B cell (primary cell): ENCODE measurements around the gene CMTM3. TPM values are rescaled to one million over a fixed set of nuclear protein-coding genes. Genes with fewer than 3 reads are reported as not detected.

Experiments
- ATAC-seq: fragments of 200-7000 bp; cut with Tn5 transposase; one replicate; pipeline ENCODE4 v1.10.0; 2021; ENCODE audit warnings: low read depth, mild to moderate bottlenecking, moderate number of reproducible peaks, moderate library complexity
- CTCF ChIA-PET: fragments of 350-600 bp; sonication (Branson Sonifier 250); formaldehyde crosslinking; loops from one replicate; lab custom pipeline; 2021; ENCODE audit warnings: antibody characterized with exemption, inconsistent platforms; lab: Charles Lee
- POLR2A ChIA-PET: fragments of 350-600 bp; sonication (Branson Sonifier 250); formaldehyde crosslinking; loops from one replicate; lab custom pipeline; 2021; ENCODE audit warnings: antibody characterized with exemption; lab: Charles Lee
- DNase-seq: peaks from one replicate; pipeline ENCODE4 v3.0.0; 2013
- H2AFZ ChIP-seq: 2 replicates; pipeline ENCODE4 v1.6.1; 2012; ENCODE audit warnings: mild to moderate bottlenecking, low read depth, low read length; ENCODE audit not compliant: insufficient read depth, poor library complexity, severe bottlenecking
- H3K27ac ChIP-seq, 2 donors: 1 replicate in 1 of 2; 2 replicates in 1 of 2; pipeline ENCODE4 v1.5.1; 2012 to 2013; ENCODE audit warnings: low read length in 2 of 2, mild to moderate bottlenecking in 2 of 2, moderate library complexity in 1 of 2
- H3K27me3 ChIP-seq, 4 experiments: fragments of 200-600 bp in 1 of 4; sonication (generic) in 1 of 4; replicated peaks in 1 of 4; 1 replicate in 2 of 4; 2 replicates in 2 of 4; pipeline versions ENCODE4 v1.6.1 to v1.7.0; 2013 to 2016; ENCODE audit warnings: low read length in 3 of 4, mild to moderate bottlenecking in 2 of 4, mixed read lengths in 1 of 4, moderate library complexity in 1 of 4; ENCODE audit not compliant: insufficient read depth in 4 of 4, control insufficient read depth in 3 of 4; ENCODE audit errors: control extremely low read depth in 1 of 4
- H3K36me3 ChIP-seq, 2 experiments: replicated peaks in 1 of 2; 1 replicate in 1 of 2; 2 replicates in 1 of 2; pipeline versions ENCODE4 v1.6.1 to v1.7.1; 2013; ENCODE audit warnings: low read length in 1 of 2; ENCODE audit not compliant: insufficient read depth in 2 of 2, control insufficient read depth in 1 of 2; ENCODE audit errors: control extremely low read depth in 1 of 2, extremely low read depth in 1 of 2
- H3K4me1 ChIP-seq, 2 donors: fragments of 200-600 bp in 1 of 2; sonication (generic) in 1 of 2; 1 replicate in 1 of 2; 2 replicates in 1 of 2; pipeline versions ENCODE4 v1.5.1 to v1.6.1; 2013 to 2017; ENCODE audit warnings: low read length in 2 of 2; ENCODE audit not compliant: control insufficient read depth in 2 of 2, insufficient read depth in 2 of 2
- H3K4me2 ChIP-seq: replicated peaks from 2 replicates; pipeline ENCODE3; 2012; ENCODE audit warnings: mild to moderate bottlenecking, low read depth, low read length; ENCODE audit not compliant: poor library complexity, severe bottlenecking
- H3K4me3 ChIP-seq, 5 experiments: fragments of 200-600 bp in 1 of 5; sonication (generic) in 1 of 5; 1 replicate in 3 of 5; 2 replicates in 2 of 5; pipeline versions ENCODE4 v1.5.1 to v1.7.0; 2011 to 2016; ENCODE audit warnings: low read length in 4 of 5, mild to moderate bottlenecking in 4 of 5, low read depth in 2 of 5, control low read depth in 1 of 5, moderate library complexity in 1 of 5; ENCODE audit not compliant: insufficient read depth in 1 of 5; ENCODE audit errors: control extremely low read depth in 1 of 5, extremely low read depth in 1 of 5
- H3K79me2 ChIP-seq: fragments of 200-600 bp; sonication (generic); one replicate; pipeline ENCODE4 v1.6.0; 2016; ENCODE audit warnings: low read length; ENCODE audit not compliant: control insufficient read depth, insufficient read depth
- H3K9ac ChIP-seq: fragments of 200-600 bp; sonication (generic); 2 replicates; pipeline ENCODE4 v1.6.1; 2017; ENCODE audit warnings: mild to moderate bottlenecking, low read length, moderate library complexity
- H3K9me3 ChIP-seq, 3 donors: one replicate each; pipeline versions ENCODE4 v1.6.1 to v1.7.1; 2013; ENCODE audit warnings: low read length in 2 of 3; ENCODE audit not compliant: control insufficient read depth in 2 of 3, insufficient read depth in 1 of 3; ENCODE audit errors: control extremely low read depth in 1 of 3
- H4K20me1 ChIP-seq: 2 replicates; pipeline ENCODE4 v1.6.0; 2012; ENCODE audit warnings: mild to moderate bottlenecking, low read length; ENCODE audit not compliant: insufficient read depth, control insufficient read depth, poor library complexity, severe bottlenecking
- H3K27ac Mint-ChIP-seq: one replicate; pipeline ENCODE4 v1.8.0; 2021; ENCODE audit warnings: mixed read lengths
- H3K27me3 Mint-ChIP-seq: one replicate; pipeline ENCODE4 v1.8.0; 2021; ENCODE audit warnings: mixed read lengths
- H3K4me1 Mint-ChIP-seq: one replicate; pipeline ENCODE4 v1.8.0; 2021; ENCODE audit warnings: mixed read lengths
- H3K4me3 Mint-ChIP-seq: one replicate; pipeline ENCODE4 v1.8.0; 2021; ENCODE audit warnings: mixed read lengths
- H3K9me3 Mint-ChIP-seq: one replicate; pipeline ENCODE4 v1.8.0; 2022; ENCODE audit warnings: mixed read lengths; ENCODE audit not compliant: insufficient read depth
- EZH2 ChIP-seq: IDR thresholded peaks from 2 replicates; pipeline ENCODE4 v1.6.1; 2012; ENCODE audit warnings: borderline replicate concordance, low read depth, mild to moderate bottlenecking, moderate library complexity, low read length; ENCODE audit not compliant: insufficient read depth, poor library complexity, severe bottlenecking
- WGBS: methylation state at CpG from one replicate; pipeline ENCODE4 v1.1.5; 2013; ENCODE audit warnings: missing lambda C conversion rate; ENCODE audit not compliant: insufficient coverage; 5-methylcytosine and 5-hydroxymethylcytosine counted together
- intact Hi-C: fragments of 100-400 bp; cut with micrococcal nuclease; formaldehyde crosslinking; loops from one replicate; pipeline ENCODE4 v1.10.0; 2022
- polyA plus RNA-seq: library from polyadenylated mRNA; depleted of rRNA; stranded (reverse); fragments of >200 nt; gene quantifications from 2 replicates; pipeline ENCODE4 v1.2.3, GENCODE V29; 2012
- total RNA-seq, 2 donors: library from RNA; stranded (reverse); fragments of 120-200 nt in 1 of 2; gene quantifications; 1 replicate in 1 of 2; 2 replicates in 1 of 2; pipeline versions ENCODE4 v1.2.3 to v1.2.4, GENCODE V29; 2013 to 2022
- TF ChIP-seq, protein P1 (sequence below): fragments of 200-600 bp; IDR thresholded peaks from one replicate; pipeline ENCODE4 v1.8.0; 2022; ENCODE audit warnings: antibody characterized with exemption, mild to moderate bottlenecking

Gene CMTM3
- total and polyA plus RNA-seq, 2 donors (not counting 1 experiment from before 2014, with no cell fraction given) = 7.5 to 8.7 TPM

DNA sequence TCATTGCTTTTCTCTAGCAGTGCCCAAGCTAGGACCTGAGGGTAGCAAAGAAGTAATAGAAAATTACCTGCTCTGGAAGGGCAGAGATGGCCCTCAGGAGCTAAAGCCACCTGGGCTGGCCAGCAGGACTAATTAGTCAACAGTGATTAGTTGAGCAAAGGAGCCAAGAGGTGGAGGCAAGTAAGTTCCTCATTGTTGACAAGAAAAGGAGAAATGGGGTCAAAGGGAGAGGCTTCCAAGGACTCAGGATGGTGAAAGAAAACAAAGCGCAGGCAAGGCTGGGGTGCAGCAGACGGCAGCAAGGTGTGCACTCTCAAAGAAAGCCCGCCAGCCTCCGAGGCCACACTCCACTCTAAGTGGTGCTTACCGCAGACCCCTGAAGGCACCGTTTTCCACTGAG is 47.5 kb downstream of the CMTM3 start:
- no peak overlapping the region for H3K9ac ChIP-seq
- no peak overlapping the region for H3K27ac Mint-ChIP-seq
- no peaks in the 10 kb centered on the region for H3K9me3 ChIP-seq
- H3K9me3 Mint-ChIP-seq = no peaks in the 10 kb centered on the region
- no peak overlapping the region for H2AFZ ChIP-seq
- no peak overlapping the region for H3K4me3 Mint-ChIP-seq
- no peak overlapping the region for H3K27ac ChIP-seq
- H3K4me1 ChIP-seq = peaks cover 5 to 9% of the 10 kb centered on the region in 2 donors
- intact Hi-C loops = loop anchor here (1.0 kb wide), 2 partner anchors 44 to 246 kb away; no protein-coding TSS in a partner anchor
- H3K4me1 Mint-ChIP-seq = peaks cover 8% of the 10 kb centered on the region
- no peak for DNase-seq
- H3K79me2 ChIP-seq = no peaks in the 10 kb centered on the region
- WGBS = 97% methylated on average over 6 of the region's 6 CpGs
- ATAC-seq = no peak
- H3K36me3 ChIP-seq = no peaks in the 10 kb centered on the region
- TF ChIP-seq EZH2 = no peak
- TF ChIP-seq, protein P1, sequence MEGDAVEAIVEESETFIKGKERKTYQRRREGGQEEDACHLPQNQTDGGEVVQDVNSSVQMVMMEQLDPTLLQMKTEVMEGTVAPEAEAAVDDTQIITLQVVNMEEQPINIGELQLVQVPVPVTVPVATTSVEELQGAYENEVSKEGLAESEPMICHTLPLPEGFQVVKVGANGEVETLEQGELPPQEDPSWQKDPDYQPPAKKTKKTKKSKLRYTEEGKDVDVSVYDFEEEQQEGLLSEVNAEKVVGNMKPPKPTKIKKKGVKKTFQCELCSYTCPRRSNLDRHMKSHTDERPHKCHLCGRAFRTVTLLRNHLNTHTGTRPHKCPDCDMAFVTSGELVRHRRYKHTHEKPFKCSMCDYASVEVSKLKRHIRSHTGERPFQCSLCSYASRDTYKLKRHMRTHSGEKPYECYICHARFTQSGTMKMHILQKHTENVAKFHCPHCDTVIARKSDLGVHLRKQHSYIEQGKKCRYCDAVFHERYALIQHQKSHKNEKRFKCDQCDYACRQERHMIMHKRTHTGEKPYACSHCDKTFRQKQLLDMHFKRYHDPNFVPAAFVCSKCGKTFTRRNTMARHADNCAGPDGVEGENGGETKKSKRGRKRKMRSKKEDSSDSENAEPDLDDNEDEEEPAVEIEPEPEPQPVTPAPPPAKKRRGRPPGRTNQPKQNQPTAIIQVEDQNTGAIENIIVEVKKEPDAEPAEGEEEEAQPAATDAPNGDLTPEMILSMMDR = no peak
- no peak overlapping the region for H3K4me2 ChIP-seq
- H3K27me3 Mint-ChIP-seq = peaks cover 29% of the 10 kb centered on the region
- peaks cover 0 to 21% (median 6%) of the 10 kb centered on the region in 4 experiments for H3K27me3 ChIP-seq
- H3K4me3 ChIP-seq = no peak overlapping the region
- H4K20me1 ChIP-seq = no peaks in the 10 kb centered on the region
- ChIA-PET CTCF (interaction anchor here (1.0 to 2.5 kb wide), 15 partner anchors 7 to 208 kb away, joined by 3 to 22 read pairs (median 4); no protein-coding TSS in a partner anchor), POLR2A (no interaction called here)

DNA sequence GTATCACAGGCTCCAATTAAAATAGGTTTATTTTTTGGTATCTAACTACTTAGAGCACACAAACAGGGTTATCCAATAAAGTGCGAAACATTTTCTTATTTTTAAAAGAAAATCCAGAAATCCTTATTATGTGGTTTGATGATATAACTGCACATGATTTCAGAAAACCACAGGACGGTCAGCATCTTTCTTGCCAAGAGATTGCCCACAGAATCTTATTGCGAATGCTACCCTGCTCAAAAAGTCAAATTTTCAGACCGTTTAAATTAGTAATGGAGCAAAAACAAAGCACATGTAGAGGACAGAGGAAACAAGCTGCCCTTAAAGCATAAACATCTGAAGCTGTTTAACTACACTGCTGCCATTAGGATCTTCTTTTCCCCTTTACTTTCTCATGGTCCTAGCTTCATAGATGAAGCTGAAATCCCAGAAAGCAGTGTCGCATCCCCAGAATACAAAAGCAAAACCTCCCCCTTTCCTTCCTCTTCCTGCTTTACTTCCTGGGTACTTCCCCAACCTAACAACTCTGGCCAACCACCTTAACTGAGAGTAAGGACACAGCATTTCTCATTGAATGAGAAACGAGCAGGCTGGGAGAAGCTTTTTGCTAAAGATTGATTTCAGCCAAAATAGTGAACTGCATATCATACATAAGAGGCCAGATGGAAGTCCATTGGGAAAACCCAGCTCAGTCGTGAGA is 48.3 kb downstream of the CMTM3 start:
- Histone ChIP-seq H3K27ac (no peak overlapping the region), H4K20me1 (no peaks in the 10 kb centered on the region), H2AFZ (no peak overlapping the region), H3K4me1 (peaks cover 5 to 9% of the 10 kb centered on the region in 2 donors), H3K36me3 (no peaks in the 10 kb centered on the region), H3K4me3 (no peak overlapping the region), H3K4me2 (no peak overlapping the region), H3K27me3 (peaks cover 0 to 21% (median 6%) of the 10 kb centered on the region in 4 experiments), H3K9ac (no peak overlapping the region), H3K79me2 (no peaks in the 10 kb centered on the region), H3K9me3 (no peaks in the 10 kb centered on the region)
- WGBS = 84% methylated on average over 4 of the region's 7 CpGs
- peaks cover 8% of the 10 kb centered on the region for H3K4me1 Mint-ChIP-seq
- ATAC-seq (no peak), DNase-seq (no peak)
- CTCF ChIA-PET = interaction anchor here (1.1 kb wide), 1 partner anchor 9 kb away, joined by 4 read pairs; no protein-coding TSS in a partner anchor
- no peak overlapping the region for H3K27ac Mint-ChIP-seq
- no peaks in the 10 kb centered on the region for H3K9me3 Mint-ChIP-seq
- POLR2A ChIA-PET = no interaction called here
- intact Hi-C loops = no loop called here
- TF ChIP-seq, protein P1 = no peak
- H3K4me3 Mint-ChIP-seq = no peak overlapping the region
- peaks cover 29% of the 10 kb centered on the region for H3K27me3 Mint-ChIP-seq
